OCI-LY7 (cell line): ENCODE results near the gene JPT1. TPM values are rescaled to one million over a fixed set of nuclear protein-coding genes. Genes with fewer than 3 reads are reported as not detected.

Experiments used
- BruUV-seq: library from RNA; stranded (reverse); fragments of 400-500 nt; replicated peaks from 2 replicates; lab custom pipeline; 2021; lab: Mats Ljungman, UMichigan
- CTCF ChIA-PET: fragments of 300-600 bp; sonication (Branson Sonifier 250); formaldehyde crosslinking; loops from one replicate; lab custom pipeline; 2022; ENCODE audit warnings: antibody characterized with exemption; ENCODE audit not compliant: unreplicated experiment; lab: Charles Lee
- POLR2A ChIA-PET: fragments of 300-600 bp; sonication (Branson Sonifier 250); formaldehyde crosslinking; loops from one replicate; lab custom pipeline; 2022; ENCODE audit warnings: antibody characterized with exemption; lab: Charles Lee
- DNase-seq: peaks from one replicate; pipeline ENCODE4 v3.0.0-alpha.2; 2015; ENCODE audit warnings: low spot score
- H2AFZ ChIP-seq: fragments of 200-600 bp; sonication (generic), shearing (Covaris generic); 2 replicates; pipeline ENCODE4 v1.6.1; 2014; ENCODE audit warnings: mild to moderate bottlenecking, antibody characterized with exemption, low read length, moderate library complexity
- H3K27ac ChIP-seq: fragments of 200-600 bp; sonication (generic); 2 replicates; pipeline ENCODE4 v1.5.1; 2014; ENCODE audit warnings: mixed run types, low read depth, mild to moderate bottlenecking, moderate library complexity, low read length, inconsistent platforms; ENCODE audit not compliant: poor library complexity, severe bottlenecking
- H3K36me3 ChIP-seq: fragments of 200-600 bp; sonication (generic); 2 replicates; pipeline ENCODE4 v1.6.1; 2014; ENCODE audit warnings: mild to moderate bottlenecking, antibody characterized with exemption, low read length, moderate library complexity, mixed read lengths; ENCODE audit not compliant: insufficient read depth
- H3K4me1 ChIP-seq: fragments of 200-600 bp; sonication (generic); 2 replicates; pipeline ENCODE4 v1.5.1; 2014; ENCODE audit warnings: mild to moderate bottlenecking, low read length; ENCODE audit not compliant: insufficient read depth, poor library complexity, severe bottlenecking
- H3K4me2 ChIP-seq: fragments of 200-600 bp; sonication (generic); 2 replicates; pipeline ENCODE4 v1.6.1; 2014; ENCODE audit warnings: mild to moderate bottlenecking, low read length
- H3K4me3 ChIP-seq: fragments of 200-600 bp; sonication (generic); 2 replicates; pipeline ENCODE4 v1.5.1; 2014; ENCODE audit warnings: mild to moderate bottlenecking, low read depth, low read length; ENCODE audit not compliant: poor library complexity, severe bottlenecking
- H3K79me2 ChIP-seq: fragments of 200-600 bp; sonication (generic); 2 replicates; pipeline ENCODE4 v1.6.1; 2016; ENCODE audit warnings: low read depth, mild to moderate bottlenecking, low read length, moderate library complexity, mixed read lengths; ENCODE audit not compliant: insufficient read depth
- H3K9me2 ChIP-seq: fragments of 200-600 bp; sonication (generic); 2 replicates; pipeline ENCODE4 v1.6.1; 2016; ENCODE audit warnings: mild to moderate bottlenecking, low read length, mixed read lengths; ENCODE audit not compliant: insufficient read depth
- H3K9me3 ChIP-seq: fragments of 200-600 bp; sonication (generic); 2 replicates; pipeline ENCODE4 v1.6.1; 2014; ENCODE audit warnings: mild to moderate bottlenecking, mixed run types, low read length, mixed read lengths
- H4K20me1 ChIP-seq: fragments of 200-600 bp; sonication (generic); 2 replicates; pipeline ENCODE4 v1.6.1; 2014; ENCODE audit warnings: mild to moderate bottlenecking, antibody characterized with exemption, low read length, moderate library complexity, mixed read lengths; ENCODE audit not compliant: insufficient read depth
- EZH2phosphoT487 ChIP-seq: fragments of 200-600 bp; sonication (generic); IDR thresholded peaks from 2 replicates; pipeline ENCODE4 v1.6.1; 2018; ENCODE audit warnings: low read depth, borderline replicate concordance, mild to moderate bottlenecking, mixed run types, antibody characterized with exemption, low read length, moderate library complexity, mixed read lengths
- intact Hi-C: fragments of 100-400 bp; cut with micrococcal nuclease; formaldehyde crosslinking; loops from one replicate; pipeline ENCODE4 v1.10.0; 2022; ENCODE audit not compliant: unreplicated experiment
- total RNA-seq, 2 experiments: library from RNA; depleted of rRNA in 1 of 2; stranded (reverse); fragments of >200 nt in 1 of 2; shearing (Covaris generic) in 1 of 2; gene quantifications; 2 replicates each; pipeline ENCODE4 v1.2.3, GENCODE V29; 2014 to 2022
- TF ChIP-seq, protein P1 (sequence below): fragments of 200-600 bp; sonication (generic); conservative IDR thresholded peaks from 2 replicates; pipeline ENCODE4 v1.5.1; 2014; ENCODE audit warnings: mild to moderate bottlenecking, antibody characterized with exemption, low read length, moderate library complexity, mixed read lengths

JPT1 gene
- total RNA-seq, 2 experiments from 2014 or later, result 121 to 251 TPM

DNA sequence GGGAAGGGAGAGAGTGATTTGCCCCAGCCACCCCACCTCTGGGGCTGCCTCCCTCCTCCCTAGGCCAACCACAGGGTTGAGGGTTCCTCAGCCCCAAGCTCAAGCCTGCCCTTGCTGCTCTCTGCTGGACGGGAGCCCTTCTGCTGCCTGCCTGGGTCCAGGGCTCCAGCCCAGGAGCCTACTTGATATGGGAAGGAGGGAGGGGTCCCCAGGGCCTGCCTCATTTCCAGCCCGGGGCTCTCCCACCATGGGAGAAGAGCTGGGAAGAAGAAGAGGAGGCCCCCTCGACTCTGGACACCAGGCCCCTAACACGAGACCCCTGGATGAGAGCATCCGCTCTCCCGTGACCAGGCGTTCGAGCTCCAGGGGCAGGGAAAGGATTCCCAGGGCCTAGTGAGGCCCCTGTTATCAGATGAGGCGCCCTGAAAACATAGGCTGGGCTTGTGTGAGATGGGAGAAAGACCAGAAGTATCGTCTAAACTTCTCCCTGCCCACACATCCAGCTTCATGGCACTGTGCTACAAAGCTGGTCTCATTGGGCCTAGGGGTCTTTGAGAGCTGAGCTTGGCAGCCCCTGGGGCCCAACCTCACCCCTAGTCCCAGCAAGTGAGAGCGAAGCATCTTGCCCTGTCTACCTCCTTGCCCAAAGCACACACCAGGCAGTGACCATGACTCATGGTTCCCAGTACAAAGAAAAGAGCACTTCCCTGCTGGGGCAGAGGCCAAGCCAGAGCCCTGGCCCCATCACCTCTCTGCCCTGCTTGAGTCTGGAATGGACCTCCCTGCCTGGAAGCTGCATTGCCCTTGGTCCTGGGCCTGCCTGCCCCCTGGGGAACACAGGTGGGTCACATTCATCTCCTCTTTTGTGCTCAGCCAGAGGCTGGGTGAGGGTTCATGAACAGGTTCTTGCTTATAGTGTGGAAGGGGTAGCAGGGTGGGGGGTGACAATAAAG is 65.6 kb downstream of the JPT1 start:
- intact Hi-C loops, result no loop called here
- Histone ChIP-seq H3K36me3 (no peaks in the 10 kb centered on the region), H3K27ac (no peak overlapping the region), H3K4me3 (no peak overlapping the region), H3K9me3 (no peaks in the 10 kb centered on the region), H3K4me1 (peaks cover 19% of the 10 kb centered on the region), H3K79me2 (no peaks in the 10 kb centered on the region), H2AFZ (no peak overlapping the region), H4K20me1 (no peaks in the 10 kb centered on the region), H3K4me2 (no peak overlapping the region), H3K9me2 (no peaks in the 10 kb centered on the region)
- no TSS peak for BruUV-seq
- DNase-seq, result no peak
- ChIA-PET CTCF (no interaction called here), POLR2A (interaction anchor here (0.6 to 0.7 kb wide), 2 partner anchors 22 to 1513 kb away, joined by 3 to 4 read pairs; no protein-coding TSS in a partner anchor)
- TF ChIP-seq, protein P1, sequence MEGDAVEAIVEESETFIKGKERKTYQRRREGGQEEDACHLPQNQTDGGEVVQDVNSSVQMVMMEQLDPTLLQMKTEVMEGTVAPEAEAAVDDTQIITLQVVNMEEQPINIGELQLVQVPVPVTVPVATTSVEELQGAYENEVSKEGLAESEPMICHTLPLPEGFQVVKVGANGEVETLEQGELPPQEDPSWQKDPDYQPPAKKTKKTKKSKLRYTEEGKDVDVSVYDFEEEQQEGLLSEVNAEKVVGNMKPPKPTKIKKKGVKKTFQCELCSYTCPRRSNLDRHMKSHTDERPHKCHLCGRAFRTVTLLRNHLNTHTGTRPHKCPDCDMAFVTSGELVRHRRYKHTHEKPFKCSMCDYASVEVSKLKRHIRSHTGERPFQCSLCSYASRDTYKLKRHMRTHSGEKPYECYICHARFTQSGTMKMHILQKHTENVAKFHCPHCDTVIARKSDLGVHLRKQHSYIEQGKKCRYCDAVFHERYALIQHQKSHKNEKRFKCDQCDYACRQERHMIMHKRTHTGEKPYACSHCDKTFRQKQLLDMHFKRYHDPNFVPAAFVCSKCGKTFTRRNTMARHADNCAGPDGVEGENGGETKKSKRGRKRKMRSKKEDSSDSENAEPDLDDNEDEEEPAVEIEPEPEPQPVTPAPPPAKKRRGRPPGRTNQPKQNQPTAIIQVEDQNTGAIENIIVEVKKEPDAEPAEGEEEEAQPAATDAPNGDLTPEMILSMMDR, result no peak
- TF ChIP-seq EZH2phosphoT487, result no peak

DNA sequence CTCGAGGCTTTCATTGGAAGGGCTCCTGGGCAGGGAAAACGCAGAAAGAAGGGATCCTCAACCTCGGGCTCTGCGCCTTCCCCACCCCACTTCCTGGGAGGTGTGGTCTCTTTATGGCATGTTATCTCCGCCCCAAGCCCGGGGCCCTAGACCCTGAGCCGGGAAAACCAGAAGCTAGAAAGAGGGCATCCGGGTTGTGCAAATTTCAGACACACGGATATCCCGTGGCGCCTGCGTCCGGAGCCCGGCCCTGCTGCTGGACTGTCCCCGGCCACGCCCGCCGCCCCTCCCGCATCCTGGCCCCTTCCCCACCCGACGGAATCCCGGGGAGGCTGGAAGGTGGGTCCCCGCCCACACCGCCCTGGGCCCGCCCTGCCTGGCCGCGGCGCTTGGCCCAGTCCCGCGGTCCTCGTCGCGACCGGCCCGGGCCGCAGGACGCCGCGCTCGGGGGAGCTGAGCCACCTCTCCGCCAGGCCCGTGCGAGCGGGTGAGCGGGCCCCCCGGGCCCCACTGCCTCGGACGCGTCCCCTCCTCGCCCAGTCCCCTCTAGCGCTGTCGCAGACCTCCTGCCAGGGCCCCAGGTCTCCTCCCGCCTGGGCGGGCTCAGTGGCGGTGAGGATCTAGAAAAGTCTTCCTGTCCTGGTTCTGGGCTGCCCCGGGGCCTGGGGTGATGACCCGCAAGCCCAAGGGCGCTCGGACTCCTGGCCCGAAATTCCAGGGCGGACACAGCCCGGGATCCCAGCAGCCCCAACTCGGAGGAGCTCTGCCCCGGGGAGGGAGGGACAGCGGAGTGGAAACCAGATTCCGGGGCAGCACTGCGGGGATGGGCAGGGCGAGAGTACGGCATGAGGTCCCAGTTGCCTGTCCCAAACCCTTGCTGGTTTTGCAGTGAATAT is 66.5 kb downstream of the JPT1 start, which contains the start of gene SLC16A5:
SLC16A5 (plus strand) TSS at position 397 of the 896 bp plus-strand sequence. CDS start 5,683 bp downstream, outside the sequence.
- H3K9me2 ChIP-seq, result no peaks in the 10 kb centered on the region
- H3K4me2 ChIP-seq, result peak within 1 kb of the TSS; percentile 10; the same call in 1 of the 2 replicates
- peak within 1 kb of the TSS; percentile 64; the same call in 1 of the 2 replicates for H2AFZ ChIP-seq
- H3K4me3 ChIP-seq, result no peak within 1 kb of the TSS
- no peaks in the 10 kb centered on the region for H3K36me3 ChIP-seq
- H3K9me3 ChIP-seq, result no peaks in the 10 kb centered on the region
- H4K20me1 ChIP-seq, result no peaks in the 10 kb centered on the region
- no peak for TF ChIP-seq EZH2phosphoT487
- TF ChIP-seq, protein P1, result no peak
- no peak for DNase-seq
- H3K79me2 ChIP-seq, result no peaks in the 10 kb centered on the region
- CTCF ChIA-PET, result no interaction called here
- no peak within 1 kb of the TSS for H3K27ac ChIP-seq
- BruUV-seq, result no TSS peak
- POLR2A ChIA-PET, result no interaction called here
- intact Hi-C loops, result no loop called here
- peaks cover 19% of the 10 kb centered on the region for H3K4me1 ChIP-seq
